H9 (cell line): Measurements from ENCODE around the gene GALNT15. TPM values are rescaled to one million over a fixed set of nuclear protein-coding genes. Genes with fewer than 3 reads are reported as not detected.

Source experiments
- DNase-seq: peaks from one replicate; pipeline ENCODE4 v3.0.0-alpha.2; 2017
- H2AFZ ChIP-seq: one replicate; pipeline ENCODE4 v1.6.1; 2013; ENCODE audit warnings: mild to moderate bottlenecking, low read length, control low read depth, moderate library complexity
- H2AK5ac ChIP-seq: 2 replicates; pipeline ENCODE4 v1.6.1; 2013; ENCODE audit warnings: low read length, control low read depth, mixed read lengths; ENCODE audit not compliant: insufficient read length
- H2BK120ac ChIP-seq: one replicate; pipeline ENCODE4 v1.6.1; 2013; ENCODE audit warnings: low read depth, mild to moderate bottlenecking, low read length, control low read depth, inconsistent platforms; ENCODE audit not compliant: poor library complexity, severe bottlenecking
- H2BK12ac ChIP-seq: 2 replicates; pipeline ENCODE4 v1.6.1; 2013; ENCODE audit warnings: low read length, control low read depth, mixed read lengths, low read depth; ENCODE audit not compliant: insufficient read length
- H2BK15ac ChIP-seq: 2 replicates; pipeline ENCODE4 v1.6.1; 2013; ENCODE audit warnings: low read depth, low read length, control low read depth
- H2BK20ac ChIP-seq: one replicate; pipeline ENCODE4 v1.6.1; 2013; ENCODE audit warnings: low read depth, mild to moderate bottlenecking, low read length, control low read depth, inconsistent platforms; ENCODE audit not compliant: poor library complexity, severe bottlenecking
- H2BK5ac ChIP-seq: 2 replicates; pipeline ENCODE4 v1.6.1; 2013; ENCODE audit warnings: low read length, control low read depth, mixed read lengths; ENCODE audit not compliant: insufficient read length
- H3K14ac ChIP-seq: 2 replicates; pipeline ENCODE4 v1.6.1; 2013; ENCODE audit warnings: low read length, control low read depth; ENCODE audit not compliant: insufficient read depth
- H3K18ac ChIP-seq: 2 replicates; pipeline ENCODE4 v1.6.1; 2013; ENCODE audit warnings: low read depth, mild to moderate bottlenecking, mixed read lengths, low read length, control low read depth; ENCODE audit not compliant: insufficient read length
- H3K23ac ChIP-seq: 2 replicates; pipeline ENCODE4 v1.6.1; 2013; ENCODE audit warnings: low read length, control low read depth, mixed read lengths, low read depth; ENCODE audit not compliant: insufficient read length
- H3K23me2 ChIP-seq: 2 replicates; pipeline ENCODE4 v1.6.1; 2013; ENCODE audit warnings: low read depth, mild to moderate bottlenecking, mixed read lengths, low read length, control low read depth; ENCODE audit not compliant: insufficient read length, poor library complexity, severe bottlenecking
- H3K27ac ChIP-seq: 2 replicates; pipeline ENCODE4 v1.5.1; 2013; ENCODE audit warnings: low read length, control low read depth, mixed read lengths, low read depth; ENCODE audit not compliant: insufficient read length
- H3K27me3 ChIP-seq: 2 replicates; pipeline ENCODE4 v1.6.1; 2013; ENCODE audit warnings: low read length, control low read depth, inconsistent platforms; ENCODE audit not compliant: insufficient read depth
- H3K4ac ChIP-seq: 2 replicates; pipeline ENCODE4 v1.6.1; 2013; ENCODE audit warnings: low read depth, mild to moderate bottlenecking, control low read depth, inconsistent platforms, low read length, moderate library complexity
- H3K4me1 ChIP-seq: 2 replicates; pipeline ENCODE4 v1.6.1; 2013; ENCODE audit warnings: low read length, control low read depth, inconsistent platforms; ENCODE audit not compliant: insufficient read depth
- H3K4me2 ChIP-seq: 2 replicates; pipeline ENCODE4 v1.6.1; 2013; ENCODE audit warnings: low read length, control low read depth, mixed read lengths; ENCODE audit not compliant: insufficient read length, insufficient read depth
- H3K56ac ChIP-seq: 2 replicates; pipeline ENCODE4 v1.6.1; 2013; ENCODE audit warnings: low read depth, mild to moderate bottlenecking, mixed read lengths, low read length, control low read depth; ENCODE audit not compliant: insufficient read length
- H3K79me1 ChIP-seq: 2 replicates; pipeline ENCODE4 v1.6.1; 2013; ENCODE audit warnings: low read depth, mild to moderate bottlenecking, moderate library complexity, low read length, control low read depth, inconsistent platforms; ENCODE audit not compliant: insufficient read depth, poor library complexity, severe bottlenecking
- H3K79me2 ChIP-seq: 2 replicates; pipeline ENCODE4 v1.6.1; 2013; ENCODE audit warnings: low read length, control low read depth, inconsistent platforms; ENCODE audit not compliant: insufficient read depth
- H3K9ac ChIP-seq: 2 replicates; pipeline ENCODE4 v1.6.1; 2013; ENCODE audit warnings: low read length, control low read depth, mixed read lengths; ENCODE audit not compliant: insufficient read length; ENCODE audit errors: extremely low read depth
- H3K9me3 ChIP-seq: one replicate; pipeline ENCODE4 v1.6.1; 2013; ENCODE audit warnings: low read depth, low read length, inconsistent platforms; ENCODE audit not compliant: control insufficient read depth
- H3T11ph ChIP-seq: one replicate; pipeline ENCODE4 v1.6.1; 2013; ENCODE audit warnings: mild to moderate bottlenecking, low read length, control low read depth, inconsistent platforms
- H4K20me1 ChIP-seq: one replicate; pipeline ENCODE4 v1.6.1; 2013; ENCODE audit not compliant: control insufficient read depth, insufficient read length, insufficient read depth
- H4K5ac ChIP-seq: 2 replicates; pipeline ENCODE4 v1.6.1; 2013; ENCODE audit warnings: low read depth, mild to moderate bottlenecking, mixed read lengths, low read length, control low read depth; ENCODE audit not compliant: insufficient read length
- H4K8ac ChIP-seq: replicated peaks from 2 replicates; pipeline ENCODE4 v1.6.1; 2013; ENCODE audit warnings: low read length, control low read depth, mixed read lengths, low read depth; ENCODE audit not compliant: insufficient read length
- H4K91ac ChIP-seq: 2 replicates; pipeline ENCODE4 v1.6.1; 2013; ENCODE audit warnings: low read depth, mild to moderate bottlenecking, moderate library complexity, mixed read lengths, low read length, control low read depth; ENCODE audit not compliant: insufficient read length
- H3K27ac Mint-ChIP-seq, 3 experiments: 2 replicates in 2 of 3; 3 replicates in 1 of 3; pipeline ENCODE4 v1.8.0; 2020 to 2021; ENCODE audit warnings: mixed read lengths in 3 of 3, mild to moderate bottlenecking in 1 of 3, moderate library complexity in 1 of 3
- H3K27me3 Mint-ChIP-seq: 2 replicates; pipeline ENCODE4 v1.8.0; 2021; ENCODE audit warnings: low read depth, mild to moderate bottlenecking, moderate library complexity, mixed read lengths
- H3K36me3 Mint-ChIP-seq, 3 experiments: 2 replicates in 2 of 3; 3 replicates in 1 of 3; pipeline ENCODE4 v1.8.0; 2020 to 2021; ENCODE audit warnings: low read depth in 3 of 3, mixed read lengths in 3 of 3; ENCODE audit not compliant: insufficient read depth in 1 of 3
- H3K4me1 Mint-ChIP-seq, 2 experiments: 2 replicates each; pipeline ENCODE4 v1.8.0; 2020; ENCODE audit warnings: mixed read lengths in 2 of 2
- H3K4me3 Mint-ChIP-seq, 2 experiments: 2 replicates in 1 of 2; 3 replicates in 1 of 2; pipeline ENCODE4 v1.8.0; 2020 to 2021; ENCODE audit warnings: mild to moderate bottlenecking in 2 of 2, mixed read lengths in 2 of 2, moderate library complexity in 1 of 2
- H3K9me3 Mint-ChIP-seq, 2 experiments: 2 replicates in 1 of 2; 3 replicates in 1 of 2; pipeline ENCODE4 v1.8.0; 2020; ENCODE audit warnings: mild to moderate bottlenecking in 2 of 2, mixed read lengths in 2 of 2, moderate library complexity in 1 of 2
- WGBS: extraction: QIAGEN DNeasy Blood & Tissue Kit; methylation state at CpG from one replicate; pipeline ENCODE4 v1.1.7; 2013; ENCODE audit warnings: missing lambda C conversion rate, low lambda C conversion rate, mixed read lengths; ENCODE audit not compliant: insufficient read length; ENCODE audit errors: extremely low coverage; 5-methylcytosine and 5-hydroxymethylcytosine counted together
- total RNA-seq: library from RNA; stranded (reverse); gene quantifications from 2 replicates; pipeline ENCODE4 v1.2.1, GENCODE V29; 2021
- TF ChIP-seq, protein P1 (sequence below): fragments of 200-600 bp; sonication (generic); conservative IDR thresholded peaks from 3 replicates; pipeline ENCODE4 v1.8.0; 2021; ENCODE audit warnings: antibody characterized with exemption, mild to moderate bottlenecking

The GALNT15 gene
- total RNA-seq, 1 experiment from 2014 or later, result 0.04 TPM

DNA sequence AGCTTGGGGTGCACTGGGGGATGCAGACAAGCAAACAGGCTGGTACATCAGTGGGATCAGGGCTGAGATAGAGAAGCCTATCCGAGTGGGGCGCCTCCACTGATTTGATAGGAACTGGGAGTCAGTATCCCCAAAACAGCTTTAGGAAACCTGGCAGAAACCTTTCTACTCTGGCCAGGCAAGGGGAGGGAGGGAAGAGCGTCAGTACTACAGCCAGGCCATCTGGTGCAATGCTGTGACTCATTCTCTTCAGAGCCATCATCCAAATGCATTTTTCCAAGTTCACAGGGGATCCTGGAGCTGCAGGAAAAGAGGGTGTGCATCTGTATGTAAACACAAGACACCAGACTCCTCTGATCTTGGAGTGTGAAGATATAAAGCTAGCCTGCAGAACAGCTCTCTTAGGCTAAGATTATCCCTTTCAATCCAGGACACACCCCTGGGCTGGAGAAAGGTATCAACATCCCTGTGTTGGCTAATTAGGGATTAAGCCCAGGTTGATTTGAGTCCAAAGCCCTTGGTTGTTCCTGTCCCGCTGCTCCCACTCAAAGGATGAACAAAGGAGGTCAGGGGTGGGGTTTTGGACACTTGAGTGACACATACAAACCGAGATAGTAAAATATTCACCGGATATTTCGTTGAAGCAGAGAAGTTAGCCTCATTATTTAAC, 9.3 kb downstream of the GALNT15 start:
- Mint-ChIP-seq H3K27ac (no peak overlapping the region), H3K4me1 (peaks cover 8 to 17% of the 10 kb centered on the region in 2 experiments), H3K9me3 (no peaks in the 10 kb centered on the region), H3K36me3 (no peaks in the 10 kb centered on the region), H3K4me3 (no peak overlapping the region), H3K27me3 (peaks cover 2% of the 10 kb centered on the region; the same call in 1 of the 2 replicates)
- H3K27ac ChIP-seq, result no peak overlapping the region
- H2AFZ ChIP-seq, result no peak overlapping the region
- no peak for DNase-seq
- H2BK12ac ChIP-seq, result no peak overlapping the region
- H3K23ac ChIP-seq, result no peak overlapping the region
- no peak overlapping the region for H4K5ac ChIP-seq
- no peaks in the 10 kb centered on the region for H3K79me2 ChIP-seq
- no peak overlapping the region for H4K8ac ChIP-seq
- no peak overlapping the region for H3K4ac ChIP-seq
- H3K79me1 ChIP-seq, result no peaks in the 10 kb centered on the region
- H2BK15ac ChIP-seq, result no peak overlapping the region
- no peak overlapping the region for H4K91ac ChIP-seq
- H3K27me3 ChIP-seq, result no peaks in the 10 kb centered on the region
- H2BK120ac ChIP-seq, result no peak overlapping the region
- no peaks in the 10 kb centered on the region for H3K9me3 ChIP-seq
- no peak overlapping the region for H3K14ac ChIP-seq
- no peak overlapping the region for H3K18ac ChIP-seq
- no peak overlapping the region for H2BK20ac ChIP-seq
- H3K9ac ChIP-seq, result no peak overlapping the region
- no peak overlapping the region for H2AK5ac ChIP-seq
- H3K23me2 ChIP-seq, result no peaks in the 10 kb centered on the region
- H3K4me1 ChIP-seq, result no peaks in the 10 kb centered on the region
- no peak overlapping the region for H3K4me2 ChIP-seq
- TF ChIP-seq, protein P1, sequence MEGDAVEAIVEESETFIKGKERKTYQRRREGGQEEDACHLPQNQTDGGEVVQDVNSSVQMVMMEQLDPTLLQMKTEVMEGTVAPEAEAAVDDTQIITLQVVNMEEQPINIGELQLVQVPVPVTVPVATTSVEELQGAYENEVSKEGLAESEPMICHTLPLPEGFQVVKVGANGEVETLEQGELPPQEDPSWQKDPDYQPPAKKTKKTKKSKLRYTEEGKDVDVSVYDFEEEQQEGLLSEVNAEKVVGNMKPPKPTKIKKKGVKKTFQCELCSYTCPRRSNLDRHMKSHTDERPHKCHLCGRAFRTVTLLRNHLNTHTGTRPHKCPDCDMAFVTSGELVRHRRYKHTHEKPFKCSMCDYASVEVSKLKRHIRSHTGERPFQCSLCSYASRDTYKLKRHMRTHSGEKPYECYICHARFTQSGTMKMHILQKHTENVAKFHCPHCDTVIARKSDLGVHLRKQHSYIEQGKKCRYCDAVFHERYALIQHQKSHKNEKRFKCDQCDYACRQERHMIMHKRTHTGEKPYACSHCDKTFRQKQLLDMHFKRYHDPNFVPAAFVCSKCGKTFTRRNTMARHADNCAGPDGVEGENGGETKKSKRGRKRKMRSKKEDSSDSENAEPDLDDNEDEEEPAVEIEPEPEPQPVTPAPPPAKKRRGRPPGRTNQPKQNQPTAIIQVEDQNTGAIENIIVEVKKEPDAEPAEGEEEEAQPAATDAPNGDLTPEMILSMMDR, result no peak
- no CpG with 5 or more reads among the region's 7 CpGs for WGBS
- no peaks in the 10 kb centered on the region for H4K20me1 ChIP-seq
- H3T11ph ChIP-seq, result no peak overlapping the region
- no peak overlapping the region for H2BK5ac ChIP-seq
- H3K56ac ChIP-seq, result no peak overlapping the region
